Right lobe of liver (tissue), 4 donors: ENCODE data around the gene ATAD3A.

ENCODE experiments used
- POLR2A ChIP-seq: fragments of 450-650 bp; IDR thresholded peaks from one replicate; pipeline ENCODE4 v1.6.1; 2017; ENCODE audit warnings: antibody characterized with exemption, mild to moderate bottlenecking
- TF ChIP-seq, protein P1 (sequence below), 4 donors: fragments of 200-600 bp in 3 of 4; fragments of 450-650 bp in 1 of 4; IDR thresholded peaks; one replicate each; pipeline versions ENCODE4 v1.5.1 to v1.8.0; 2016 to 2022; ENCODE audit warnings: antibody characterized with exemption in 4 of 4, mild to moderate bottlenecking in 2 of 4
- donor health status: DM: no; HTN: no; CAD: no.
- donor health status: DM: no; HTN: no; CAD: no.
- donor health status: DM: no; HTN: yes; CAD: no.

DNA sequence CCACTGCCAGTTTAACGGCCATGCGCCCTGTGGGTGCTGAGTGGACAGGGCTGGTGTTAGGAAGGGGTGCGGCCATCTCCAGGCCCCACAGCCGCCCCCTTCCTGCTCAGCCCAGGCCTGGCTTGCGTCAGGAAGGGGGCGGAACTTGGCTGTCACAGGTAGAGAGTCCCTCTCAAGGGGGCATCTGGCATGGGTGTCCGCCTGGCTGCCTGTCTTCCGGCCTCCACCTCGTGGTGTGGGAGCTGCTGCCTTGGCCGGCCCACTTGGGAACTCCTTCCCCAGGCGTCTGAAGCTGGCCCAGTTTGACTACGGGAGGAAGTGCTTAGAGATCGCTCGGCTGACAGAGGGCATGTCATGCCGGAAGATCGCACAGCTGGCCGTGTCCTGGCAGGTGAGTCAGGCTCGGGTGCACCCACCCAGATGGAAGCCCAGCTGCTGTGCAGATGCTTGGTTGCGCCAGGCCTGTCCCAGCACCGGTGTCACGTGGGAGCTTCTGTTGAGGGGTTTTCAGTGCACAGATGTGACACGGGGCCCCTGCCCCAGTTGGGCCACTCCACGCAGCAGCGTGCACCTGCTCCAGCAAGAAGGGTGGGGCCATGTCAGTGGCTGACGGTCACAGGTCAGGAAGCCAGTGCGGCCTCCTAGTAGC, 49.5 kb upstream of the ATAD3A start:
- no peak for TF ChIP-seq POLR2A
- TF ChIP-seq, protein P1, sequence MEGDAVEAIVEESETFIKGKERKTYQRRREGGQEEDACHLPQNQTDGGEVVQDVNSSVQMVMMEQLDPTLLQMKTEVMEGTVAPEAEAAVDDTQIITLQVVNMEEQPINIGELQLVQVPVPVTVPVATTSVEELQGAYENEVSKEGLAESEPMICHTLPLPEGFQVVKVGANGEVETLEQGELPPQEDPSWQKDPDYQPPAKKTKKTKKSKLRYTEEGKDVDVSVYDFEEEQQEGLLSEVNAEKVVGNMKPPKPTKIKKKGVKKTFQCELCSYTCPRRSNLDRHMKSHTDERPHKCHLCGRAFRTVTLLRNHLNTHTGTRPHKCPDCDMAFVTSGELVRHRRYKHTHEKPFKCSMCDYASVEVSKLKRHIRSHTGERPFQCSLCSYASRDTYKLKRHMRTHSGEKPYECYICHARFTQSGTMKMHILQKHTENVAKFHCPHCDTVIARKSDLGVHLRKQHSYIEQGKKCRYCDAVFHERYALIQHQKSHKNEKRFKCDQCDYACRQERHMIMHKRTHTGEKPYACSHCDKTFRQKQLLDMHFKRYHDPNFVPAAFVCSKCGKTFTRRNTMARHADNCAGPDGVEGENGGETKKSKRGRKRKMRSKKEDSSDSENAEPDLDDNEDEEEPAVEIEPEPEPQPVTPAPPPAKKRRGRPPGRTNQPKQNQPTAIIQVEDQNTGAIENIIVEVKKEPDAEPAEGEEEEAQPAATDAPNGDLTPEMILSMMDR (IDR thresholded peaks at IDR 0.05) = no peak
